CD4-positive, alpha-beta T cell (primary cell): ENCODE measurements around the gene SERPINB13. TPM values are rescaled to one million over a fixed set of nuclear protein-coding genes. Genes with fewer than 3 reads are reported as not detected.

ENCODE experiments used
- ATAC-seq: fragments of 200-7000 bp; cut with Tn5 transposase; one replicate; pipeline ENCODE4 v1.10.0; 2022; ENCODE audit warnings: mild to moderate bottlenecking; ENCODE audit not compliant: poor library complexity
- CTCF ChIA-PET: fragments of 350-600 bp; sonication (Branson Sonifier 250); formaldehyde crosslinking; loops from one replicate; lab custom pipeline; 2021; ENCODE audit warnings: antibody characterized with exemption, inconsistent platforms; lab: Charles Lee
- POLR2A ChIA-PET: fragments of 350-600 bp; sonication (Branson Sonifier 250); formaldehyde crosslinking; loops from one replicate; lab custom pipeline; 2021; ENCODE audit warnings: antibody characterized with exemption, inconsistent platforms; lab: Charles Lee
- DNase-seq, 14 experiments: peaks; one replicate each; pipeline ENCODE4 v3.0.0-alpha.2; 2013 to 2020; ENCODE audit warnings: mixed read lengths in 2 of 14
- H3K27ac ChIP-seq, 2 donors: one replicate each; pipeline versions ENCODE4 v1.5.1 to v1.7.0; 2013; ENCODE audit warnings: low read length in 2 of 2, low read depth in 1 of 2, mild to moderate bottlenecking in 1 of 2
- H3K27me3 ChIP-seq, 2 experiments: 1 replicate in 1 of 2; 2 replicates in 1 of 2; pipeline versions ENCODE4 v1.6.1 to v1.7.0; 2013; ENCODE audit warnings: low read length in 2 of 2, control low read depth in 1 of 2, mild to moderate bottlenecking in 1 of 2, moderate library complexity in 1 of 2; ENCODE audit not compliant: insufficient read depth in 2 of 2, control insufficient read depth in 1 of 2
- H3K36me3 ChIP-seq: one replicate; pipeline ENCODE4 v1.6.1; 2013; ENCODE audit warnings: low read length, control low read depth; ENCODE audit not compliant: insufficient read depth
- H3K4me1 ChIP-seq: one replicate; pipeline ENCODE4 v1.6.1; 2013; ENCODE audit warnings: low read length, control low read depth; ENCODE audit not compliant: insufficient read depth
- H3K4me3 ChIP-seq: one replicate; pipeline ENCODE4 v1.5.1; 2013; ENCODE audit warnings: mild to moderate bottlenecking, low read length, moderate library complexity
- H3K9me3 ChIP-seq, 2 experiments: 1 replicate in 1 of 2; 2 replicates in 1 of 2; pipeline versions ENCODE4 v1.6.1 to v1.7.0; 2013; ENCODE audit warnings: low read length in 2 of 2, mild to moderate bottlenecking in 2 of 2, control low read depth in 1 of 2, moderate library complexity in 1 of 2; ENCODE audit not compliant: control insufficient read depth in 1 of 2, insufficient read depth in 1 of 2
- H3K27ac Mint-ChIP-seq: one replicate; pipeline ENCODE4 v1.8.0; 2020; ENCODE audit warnings: mixed read lengths
- H3K27me3 Mint-ChIP-seq: one replicate; pipeline ENCODE4 v1.8.0; 2021; ENCODE audit warnings: mixed read lengths
- H3K36me3 Mint-ChIP-seq: one replicate; pipeline ENCODE4 v1.8.0; 2021; ENCODE audit warnings: low read depth, mixed read lengths
- H3K4me1 Mint-ChIP-seq: one replicate; pipeline ENCODE4 v1.8.0; 2021; ENCODE audit warnings: low read depth, mixed read lengths
- H3K4me3 Mint-ChIP-seq: one replicate; pipeline ENCODE4 v1.8.0; 2020; ENCODE audit warnings: mild to moderate bottlenecking, mixed read lengths
- H3K9me3 Mint-ChIP-seq: one replicate; pipeline ENCODE4 v1.8.0; 2020; ENCODE audit warnings: mixed read lengths
- intact Hi-C, 2 experiments: fragments of 100-400 bp; cut with DNase I in 1 of 2; cut with micrococcal nuclease in 1 of 2; formaldehyde crosslinking; loops; one replicate each; pipeline versions ENCODE4 v1.15.1 to v1.9.0; 2023 to 2025; cut with DNase I, micrococcal nuclease
- total RNA-seq, 174 experiments: library from RNA in 2 of 174; stranded (reverse) in 2 of 174; gene quantifications; one replicate each; pipeline ENCODE4 v1.2.3 and lab custom pipeline; 2021 to 2026
- TF ChIP-seq, protein P1 (sequence below): fragments of 200-600 bp; IDR thresholded peaks from one replicate; pipeline ENCODE4 v1.8.0; 2022; ENCODE audit warnings: antibody characterized with exemption, mild to moderate bottlenecking

Gene SERPINB13
- total RNA-seq, 2 experiments from 2014 or later = not detected

DNA sequence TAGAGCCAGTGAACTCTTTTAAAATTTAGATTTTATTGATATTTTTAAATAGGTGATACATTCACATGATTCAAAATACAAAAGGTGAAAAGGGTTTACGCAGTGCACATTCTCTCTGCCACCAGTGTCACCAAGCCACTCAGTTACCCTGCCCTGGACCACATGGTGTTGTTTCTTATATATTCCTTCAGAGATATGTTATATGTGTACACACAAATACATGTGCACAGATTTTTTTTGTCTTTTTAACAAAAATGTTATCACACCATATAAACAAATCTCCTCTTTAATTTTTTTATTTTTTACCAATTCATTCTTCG lies 30.7 kb downstream of the SERPINB13 start:
- ATAC-seq (no peak), DNase-seq (no peak)
- peaks cover 0 to 5% of the 10 kb centered on the region in 2 experiments for H3K9me3 ChIP-seq
- TF ChIP-seq, protein P1, sequence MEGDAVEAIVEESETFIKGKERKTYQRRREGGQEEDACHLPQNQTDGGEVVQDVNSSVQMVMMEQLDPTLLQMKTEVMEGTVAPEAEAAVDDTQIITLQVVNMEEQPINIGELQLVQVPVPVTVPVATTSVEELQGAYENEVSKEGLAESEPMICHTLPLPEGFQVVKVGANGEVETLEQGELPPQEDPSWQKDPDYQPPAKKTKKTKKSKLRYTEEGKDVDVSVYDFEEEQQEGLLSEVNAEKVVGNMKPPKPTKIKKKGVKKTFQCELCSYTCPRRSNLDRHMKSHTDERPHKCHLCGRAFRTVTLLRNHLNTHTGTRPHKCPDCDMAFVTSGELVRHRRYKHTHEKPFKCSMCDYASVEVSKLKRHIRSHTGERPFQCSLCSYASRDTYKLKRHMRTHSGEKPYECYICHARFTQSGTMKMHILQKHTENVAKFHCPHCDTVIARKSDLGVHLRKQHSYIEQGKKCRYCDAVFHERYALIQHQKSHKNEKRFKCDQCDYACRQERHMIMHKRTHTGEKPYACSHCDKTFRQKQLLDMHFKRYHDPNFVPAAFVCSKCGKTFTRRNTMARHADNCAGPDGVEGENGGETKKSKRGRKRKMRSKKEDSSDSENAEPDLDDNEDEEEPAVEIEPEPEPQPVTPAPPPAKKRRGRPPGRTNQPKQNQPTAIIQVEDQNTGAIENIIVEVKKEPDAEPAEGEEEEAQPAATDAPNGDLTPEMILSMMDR = no peak
- H3K4me1 Mint-ChIP-seq = no peaks in the 10 kb centered on the region
- POLR2A ChIA-PET = no interaction called here
- H3K4me1 ChIP-seq = no peaks in the 10 kb centered on the region
- peaks cover 9% of the 10 kb centered on the region for H3K27me3 Mint-ChIP-seq
- no peak overlapping the region for H3K27ac Mint-ChIP-seq
- H3K36me3 Mint-ChIP-seq = no peaks in the 10 kb centered on the region
- H3K4me3 ChIP-seq = no peak overlapping the region
- no peaks in the 10 kb centered on the region for H3K27me3 ChIP-seq
- H3K9me3 Mint-ChIP-seq = peaks cover 1% of the 10 kb centered on the region
- intact Hi-C loops = no loop called here
- CTCF ChIA-PET = no interaction called here
- H3K36me3 ChIP-seq = no peaks in the 10 kb centered on the region
- H3K4me3 Mint-ChIP-seq = no peak overlapping the region
- no peak overlapping the region for H3K27ac ChIP-seq

DNA sequence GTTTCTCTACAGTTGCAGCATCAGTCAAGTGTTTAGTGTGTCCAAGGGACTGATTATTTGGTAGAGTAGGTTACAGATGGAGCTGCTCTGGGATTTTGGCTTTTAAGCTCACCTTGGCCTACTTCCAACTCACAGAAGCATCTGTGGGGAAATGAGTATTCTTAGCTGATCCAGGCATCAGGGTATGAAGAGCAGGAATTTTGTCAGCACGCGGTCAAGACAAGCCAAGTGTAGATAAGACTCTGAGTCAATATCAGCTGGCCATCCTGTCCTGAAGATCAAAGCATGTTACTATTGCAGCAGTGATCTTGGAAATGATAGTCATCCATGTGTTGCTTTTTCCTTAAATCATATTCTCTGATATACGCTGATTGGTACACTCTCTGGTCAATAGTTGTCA lies 32.5 kb downstream of the SERPINB13 start:
- intact Hi-C loops = no loop called here
- H3K27ac Mint-ChIP-seq = no peak overlapping the region
- Histone ChIP-seq H3K36me3 (no peaks in the 10 kb centered on the region), H3K4me3 (no peak overlapping the region), H3K27ac (no peak overlapping the region), H3K9me3 (peaks cover 9 to 11% of the 10 kb centered on the region in 2 experiments), H3K4me1 (no peaks in the 10 kb centered on the region), H3K27me3 (peaks cover 0 to 2% of the 10 kb centered on the region in 2 experiments)
- no peak overlapping the region for H3K4me3 Mint-ChIP-seq
- ATAC-seq (no peak), DNase-seq (no peak)
- ChIA-PET POLR2A (no interaction called here), CTCF (no interaction called here)
- H3K27me3 Mint-ChIP-seq = peaks cover 3% of the 10 kb centered on the region
- H3K36me3 Mint-ChIP-seq = no peaks in the 10 kb centered on the region
- H3K4me1 Mint-ChIP-seq = no peaks in the 10 kb centered on the region
- H3K9me3 Mint-ChIP-seq = peaks cover 6% of the 10 kb centered on the region
- TF ChIP-seq, protein P1 = no peak

DNA sequence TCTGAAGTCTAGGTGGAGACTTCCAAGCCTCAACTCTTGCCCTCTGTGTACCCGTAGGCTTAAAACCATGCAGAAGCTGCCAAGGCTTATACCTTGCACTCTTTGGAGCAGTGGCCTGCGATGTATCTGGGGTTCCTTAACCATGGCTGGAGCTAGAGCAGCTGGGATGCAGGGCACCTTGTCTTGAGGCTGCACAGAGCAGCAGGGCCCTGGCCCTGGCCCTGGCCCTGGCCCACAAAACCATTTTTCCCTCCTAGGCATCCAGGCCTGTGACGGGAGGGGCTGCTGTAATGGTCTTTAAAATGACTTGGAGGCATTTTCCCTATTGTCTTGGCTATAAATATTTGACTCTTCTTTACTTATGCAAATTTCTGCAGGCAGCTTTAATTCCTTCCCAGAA lies 37.7 kb downstream of the SERPINB13 start:
- DNase-seq (no peak), ATAC-seq (no peak)
- intact Hi-C loops = no loop called here
- ChIA-PET POLR2A (no interaction called here), CTCF (no interaction called here)
- Mint-ChIP-seq H3K4me1 (no peaks in the 10 kb centered on the region), H3K27ac (no peak overlapping the region), H3K9me3 (peaks cover 18% of the 10 kb centered on the region), H3K4me3 (no peak overlapping the region), H3K27me3 (no peaks in the 10 kb centered on the region), H3K36me3 (no peaks in the 10 kb centered on the region)
- Histone ChIP-seq H3K27me3 (peaks cover 0 to 2% of the 10 kb centered on the region in 2 experiments), H3K4me1 (no peaks in the 10 kb centered on the region), H3K4me3 (no peak overlapping the region), H3K36me3 (no peaks in the 10 kb centered on the region), H3K9me3 (peaks cover 24 to 27% of the 10 kb centered on the region in 2 experiments), H3K27ac (no peak overlapping the region)
- TF ChIP-seq, protein P1 = no peak
